ENCODE results near the gene LHFPL2.

LHFPL2 gene

DNA sequence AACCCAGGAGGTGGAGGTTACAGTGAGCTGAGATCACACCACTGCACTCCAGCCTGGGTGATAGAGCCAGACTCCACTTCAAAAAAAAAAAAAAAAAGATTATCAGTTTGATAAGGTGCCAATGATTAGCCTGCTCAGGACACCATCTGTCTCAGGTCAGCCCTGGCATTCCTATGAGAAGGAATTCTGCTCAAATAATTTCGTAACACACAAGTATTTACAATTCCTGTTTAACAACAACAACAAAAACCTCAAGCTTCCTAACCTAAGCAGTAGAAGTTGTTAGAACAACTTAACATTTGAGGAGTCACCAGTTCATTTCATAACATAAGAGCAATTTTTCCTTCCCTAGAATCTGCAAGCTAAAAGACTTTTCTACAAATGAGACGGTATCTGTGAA lies 85.0 kb downstream of the LHFPL2 start:
- no peak for DNase-seq

DNA sequence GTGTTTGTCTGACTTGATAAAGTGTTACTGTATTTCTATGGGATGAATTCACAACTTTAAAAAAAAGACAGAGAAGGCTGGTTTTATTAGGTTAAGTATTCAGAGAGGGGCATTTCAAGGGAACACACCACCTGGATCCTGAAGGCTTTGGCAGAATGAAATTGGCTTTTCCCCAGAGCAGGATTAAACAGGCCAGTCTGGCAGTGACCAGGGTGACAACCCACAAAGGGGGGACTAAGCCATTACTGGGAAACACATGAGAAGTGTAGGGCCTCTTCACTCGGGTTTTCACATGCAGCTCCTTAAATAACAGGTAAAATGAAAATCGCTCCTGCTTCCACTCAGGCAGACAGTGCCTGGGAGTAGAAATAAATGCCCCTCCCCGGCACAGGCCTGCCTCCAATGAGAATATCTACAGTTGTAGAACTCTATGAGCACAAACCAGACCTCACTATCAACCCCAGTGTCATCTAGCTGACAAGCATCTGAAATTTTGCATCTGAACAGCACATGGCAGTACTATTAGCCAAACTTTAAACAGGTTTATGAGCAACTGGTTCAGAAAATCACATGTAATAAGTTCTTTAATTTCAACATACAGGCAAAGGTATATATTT lies 85.8 kb downstream of the LHFPL2 start:
- no peak for DNase-seq

DNA sequence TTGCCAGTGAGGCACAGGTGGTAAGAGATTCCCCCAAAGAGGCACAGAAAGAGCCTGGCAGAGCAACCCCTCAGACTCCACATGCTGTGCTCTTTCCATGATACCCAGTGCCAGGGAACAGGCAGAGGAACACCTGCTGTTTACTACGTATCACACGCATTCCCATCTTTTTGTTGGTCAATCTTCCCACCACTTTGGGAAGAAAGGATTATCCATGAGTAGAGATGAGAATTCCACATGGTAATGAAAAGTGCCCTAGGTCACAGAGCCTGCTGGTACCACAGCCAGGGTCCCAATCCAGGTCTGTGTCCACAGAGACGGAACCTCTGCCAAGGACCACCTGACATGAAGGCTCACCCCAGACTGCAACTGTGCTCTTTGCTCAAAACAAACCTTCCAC lies 86.6 kb downstream of the LHFPL2 start:
- no peak for DNase-seq

DNA sequence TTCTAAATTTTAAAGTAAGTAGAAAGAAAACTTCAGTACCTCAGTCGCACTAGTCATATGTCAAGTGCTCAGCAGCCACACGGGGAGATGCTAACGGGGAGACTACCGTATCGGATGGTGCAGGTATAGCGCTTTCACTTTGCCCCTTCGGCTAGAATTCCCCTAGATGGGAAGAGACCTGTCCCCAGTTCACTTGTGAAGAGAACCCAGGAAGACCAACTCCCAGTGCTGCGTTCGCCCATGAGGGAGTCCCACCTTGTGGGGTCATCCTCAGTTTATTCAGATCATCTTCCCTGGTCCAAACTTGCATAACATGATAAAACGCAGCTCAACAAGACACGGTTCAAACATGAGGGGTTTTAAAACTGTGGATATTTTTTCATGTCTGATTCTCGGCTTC lies 87.3 kb downstream of the LHFPL2 start:
- DNase-seq, result no peak

DNA sequence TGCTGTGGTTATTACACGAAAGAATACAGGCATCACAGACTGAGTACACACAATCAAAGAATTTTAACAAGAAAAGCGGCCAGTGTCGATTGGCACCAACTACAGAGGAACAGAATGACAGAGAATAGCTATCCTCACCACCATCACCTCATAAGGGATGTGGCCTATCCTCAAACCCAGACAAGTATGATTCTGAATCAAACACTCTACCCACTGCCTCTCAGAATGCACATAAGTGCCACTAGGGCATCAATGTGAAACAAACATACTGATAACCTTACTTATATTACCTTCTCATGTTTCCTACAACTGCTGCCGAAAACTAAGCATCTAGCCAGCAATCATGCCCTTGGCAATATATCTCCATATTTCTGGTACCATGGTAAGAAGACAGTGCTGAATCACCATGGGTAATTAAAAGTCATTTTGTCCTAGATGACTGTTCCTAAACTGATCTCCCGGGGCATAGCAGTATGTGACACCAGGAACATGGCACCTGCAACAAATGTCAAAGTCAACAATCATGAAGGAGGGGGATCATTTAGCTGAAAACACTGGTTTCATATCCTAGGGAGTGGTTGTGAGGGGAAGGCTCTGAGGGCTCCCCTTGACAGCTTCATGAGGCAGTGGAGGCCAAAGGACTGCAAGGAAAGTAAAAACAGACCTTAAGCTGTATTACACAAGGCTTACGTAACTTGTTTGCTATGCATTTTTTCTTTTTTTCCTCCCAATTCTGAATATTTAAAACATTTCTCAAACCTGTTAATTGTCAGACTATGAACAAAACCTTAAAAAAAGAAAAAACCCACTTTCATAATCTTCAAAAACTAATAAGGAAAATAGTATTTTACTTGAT lies 88.3 kb downstream of the LHFPL2 start:
- no peak for DNase-seq

DNA sequence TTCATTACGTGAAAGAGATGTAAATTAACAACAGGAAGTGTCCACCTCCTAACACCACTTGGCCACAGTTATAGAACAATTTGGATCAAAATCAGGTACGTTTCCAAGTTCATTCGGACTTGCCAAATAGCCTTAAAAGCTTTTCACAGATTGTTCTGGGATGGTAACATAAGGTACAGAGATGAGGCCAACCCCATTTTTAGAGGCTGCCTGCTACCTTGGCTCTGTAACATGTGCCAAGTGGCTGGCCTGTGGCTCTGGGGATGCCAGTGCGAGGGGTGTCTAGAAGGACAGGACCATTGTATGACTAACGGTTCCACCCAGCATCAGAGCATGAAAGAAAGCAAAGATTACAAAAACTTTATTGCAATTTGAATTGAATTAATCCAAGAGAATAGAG lies 91.0 kb downstream of the LHFPL2 start:
- DNase-seq, result no peak

DNA sequence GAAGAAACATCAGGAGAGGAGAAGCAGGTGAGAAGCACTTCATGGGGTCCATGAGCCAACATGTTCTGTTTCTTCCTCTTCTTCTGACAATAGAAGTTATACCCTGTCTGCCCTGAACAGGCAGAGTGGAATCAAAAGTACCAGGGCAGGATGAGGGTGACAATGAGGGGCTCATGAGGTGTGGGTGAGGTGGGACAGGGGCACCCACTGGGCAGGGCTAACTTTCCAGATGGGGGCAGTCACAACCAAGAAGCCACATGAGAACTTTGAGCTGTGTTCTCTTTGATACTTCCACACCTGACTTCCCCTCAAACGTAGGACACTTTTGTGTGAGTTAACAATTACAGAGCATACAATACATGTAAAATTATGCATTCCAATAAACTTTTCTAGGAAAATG lies 92.7 kb downstream of the LHFPL2 start:
- no peak for DNase-seq

DNA sequence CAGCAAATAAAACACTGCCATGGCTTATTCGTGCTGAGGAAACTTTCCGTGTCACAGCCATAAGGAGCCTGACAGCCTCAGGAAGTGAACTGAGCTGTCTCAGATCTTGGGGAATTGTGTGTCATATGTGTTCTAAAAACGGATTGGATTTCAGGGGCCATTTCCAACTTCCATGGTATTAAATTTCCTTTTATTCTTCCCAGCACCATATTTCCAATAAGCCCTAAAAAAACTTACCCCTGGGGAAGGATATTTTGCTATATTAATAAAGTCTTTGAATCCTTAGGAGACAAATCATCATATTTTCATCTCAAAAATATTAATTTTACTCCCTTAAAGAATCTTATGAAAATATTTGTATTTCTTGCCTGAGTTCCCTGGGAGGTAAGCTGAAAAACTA lies 93.9 kb downstream of the LHFPL2 start:
- DNase-seq, result no peak

DNA sequence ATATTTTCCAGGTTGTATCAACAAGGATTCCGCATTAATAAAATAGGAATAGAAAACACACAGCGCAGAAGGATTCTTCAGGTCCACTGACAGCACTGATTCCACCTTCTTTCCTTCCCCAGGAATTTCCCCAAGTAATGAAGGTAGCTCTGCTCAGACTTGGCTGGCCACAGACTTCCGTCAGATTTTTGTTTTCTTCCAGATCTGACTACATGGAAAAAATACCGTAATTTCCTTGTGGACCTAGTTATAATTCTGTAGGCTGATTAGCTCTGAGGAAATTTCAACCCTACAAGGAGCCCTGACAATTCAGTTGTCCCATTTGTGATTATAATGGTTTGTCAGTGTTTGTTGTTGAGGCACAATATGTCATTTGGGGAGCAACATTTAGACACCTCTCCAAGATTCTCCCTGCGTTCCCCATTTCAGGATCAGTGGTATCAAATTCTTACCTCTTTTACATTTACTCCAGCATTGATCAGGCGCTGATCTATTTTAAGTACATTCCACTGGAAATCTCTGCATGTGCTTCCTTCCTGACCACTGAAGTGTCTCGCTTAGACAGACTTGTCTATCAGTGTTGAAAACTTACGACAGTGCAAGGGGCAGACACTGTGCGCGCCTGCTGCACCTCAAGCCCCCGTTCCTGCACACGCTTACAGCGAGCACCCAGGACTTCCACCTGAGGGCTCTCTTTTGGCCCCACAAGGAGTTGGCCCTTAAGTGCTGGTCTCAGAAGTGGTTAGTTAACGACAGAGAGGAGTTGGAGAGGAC lies 94.8 kb downstream of the LHFPL2 start:
- no peak for DNase-seq

DNA sequence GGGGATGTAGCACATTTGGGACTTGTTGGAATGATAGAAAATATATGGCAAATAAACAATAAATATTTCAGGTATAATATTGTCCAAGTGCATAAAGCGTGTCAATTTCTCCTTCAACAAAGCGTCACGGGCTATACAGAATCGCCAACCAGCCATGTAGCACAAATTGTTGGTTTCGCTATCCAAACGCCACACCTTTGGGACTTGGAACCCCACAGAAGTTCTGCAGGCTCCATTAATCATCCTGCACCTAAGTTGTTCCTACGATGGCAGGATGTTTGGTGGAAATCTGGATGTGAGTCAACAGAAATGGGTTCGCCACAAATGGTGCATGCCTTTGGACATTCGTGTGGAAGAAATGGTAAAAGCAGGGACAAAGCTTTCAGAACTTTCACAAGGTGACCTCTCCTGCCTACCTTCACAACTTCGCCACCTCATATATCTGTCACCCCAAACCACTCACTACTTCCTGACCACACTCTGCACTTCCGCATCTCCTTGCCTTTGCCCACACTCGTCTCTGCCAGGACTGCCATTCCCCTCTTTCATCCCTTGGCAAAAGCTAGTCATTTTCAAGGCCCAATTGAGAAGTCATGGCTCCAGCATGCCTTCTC lies 95.7 kb downstream of the LHFPL2 start:
- no peak for DNase-seq

DNA sequence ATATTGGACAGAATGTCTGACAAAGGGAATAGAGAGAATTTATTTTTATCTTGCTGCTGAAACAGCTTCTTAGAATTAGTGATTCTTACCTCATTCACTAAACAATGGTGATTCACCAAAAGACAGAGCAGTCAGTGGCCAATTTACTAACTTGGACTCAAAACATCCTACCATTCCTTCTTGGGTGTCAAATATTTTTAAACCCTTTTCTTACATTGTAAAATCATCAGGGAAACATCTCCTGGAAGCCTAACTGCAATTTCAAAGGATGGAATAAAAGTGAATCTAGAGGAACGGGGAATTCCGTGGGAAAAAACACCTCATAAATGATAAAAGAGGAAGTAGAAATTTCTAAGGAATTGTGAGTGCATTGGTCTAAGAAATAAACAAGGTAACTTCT lies 97.7 kb downstream of the LHFPL2 start:
- DNase-seq, result no peak

DNA sequence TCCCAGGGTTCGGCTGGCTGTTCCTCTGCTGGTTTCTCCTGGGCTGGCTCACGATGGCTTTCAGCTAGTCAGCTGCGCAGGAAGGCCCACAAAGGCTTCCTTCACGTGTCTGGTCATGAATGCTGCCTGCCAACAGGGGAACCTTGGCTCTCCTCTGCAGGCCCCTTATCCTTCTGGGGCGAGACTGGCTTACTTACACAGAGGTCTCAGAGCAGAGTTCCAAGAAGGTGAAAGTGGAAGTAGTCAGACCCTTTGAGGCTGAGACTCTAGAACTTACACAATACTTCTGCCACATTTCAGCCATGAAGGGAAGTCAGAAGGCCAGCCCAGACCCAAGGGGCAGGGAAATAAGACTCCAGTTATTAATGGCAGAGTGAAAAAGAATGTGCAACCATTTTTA lies 99.5 kb downstream of the LHFPL2 start:
- DNase-seq, result no peak

DNA sequence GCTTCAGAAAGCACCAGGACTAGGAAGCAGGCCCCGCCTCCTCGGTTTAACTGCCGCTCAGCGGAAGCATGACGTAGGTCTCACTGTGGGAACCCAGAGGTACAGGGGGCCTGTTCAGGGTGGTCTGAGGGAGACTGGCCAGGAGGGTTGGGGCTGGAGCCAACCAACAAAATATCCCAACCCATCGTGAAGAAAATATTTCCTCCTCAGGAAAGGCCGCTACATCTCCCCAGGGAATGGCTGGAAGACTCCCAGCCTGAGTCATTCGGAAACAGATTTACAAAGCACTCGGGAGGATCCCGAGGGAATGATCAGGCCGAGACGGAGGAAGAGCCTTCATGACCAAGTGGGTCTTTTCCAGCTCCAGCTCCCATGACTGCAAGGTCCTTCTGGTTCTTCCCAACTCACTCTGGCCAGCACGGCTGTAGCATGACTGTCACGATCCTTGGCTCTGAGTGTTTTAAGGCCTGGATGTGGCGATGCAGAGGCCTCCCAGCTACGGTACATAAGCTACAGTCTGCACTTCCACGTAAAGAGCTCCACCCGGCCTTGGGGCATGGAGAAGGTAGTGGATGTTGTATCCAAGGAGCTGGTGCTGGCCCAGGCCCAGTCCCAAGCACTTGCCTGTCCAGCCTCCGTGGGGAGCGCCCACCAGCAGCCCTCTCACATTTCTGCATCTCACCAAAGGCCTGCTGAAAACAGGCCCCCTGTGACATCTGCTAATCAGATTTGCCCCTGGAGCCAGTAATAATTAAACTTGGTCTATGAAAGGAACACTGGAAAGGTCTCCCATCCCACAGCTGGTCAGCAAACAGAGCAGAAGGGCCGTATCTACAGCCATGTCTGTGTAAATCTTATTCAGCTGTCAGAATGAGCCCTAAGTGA lies 100.6 kb downstream of the LHFPL2 start:
- no peak for DNase-seq

DNA sequence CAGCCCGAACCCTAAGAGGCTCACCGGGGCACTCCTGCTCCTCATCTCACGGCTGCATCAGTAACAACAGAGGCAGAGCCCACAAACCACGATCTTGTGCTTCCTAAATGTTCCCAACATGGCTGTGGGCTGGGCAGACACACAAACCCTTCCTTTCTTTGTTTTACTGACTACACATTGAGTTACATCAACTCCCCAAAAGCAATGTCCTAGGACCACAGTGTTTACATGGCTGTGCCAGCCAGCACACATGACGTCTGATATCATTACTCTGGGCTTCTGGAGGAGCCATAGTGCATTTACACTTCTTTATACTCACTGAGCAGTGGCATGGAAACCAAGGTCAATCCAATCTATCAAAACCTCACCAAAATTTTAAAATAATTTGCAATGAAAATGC lies 101.4 kb downstream of the LHFPL2 start:
- DNase-seq, result no peak

DNA sequence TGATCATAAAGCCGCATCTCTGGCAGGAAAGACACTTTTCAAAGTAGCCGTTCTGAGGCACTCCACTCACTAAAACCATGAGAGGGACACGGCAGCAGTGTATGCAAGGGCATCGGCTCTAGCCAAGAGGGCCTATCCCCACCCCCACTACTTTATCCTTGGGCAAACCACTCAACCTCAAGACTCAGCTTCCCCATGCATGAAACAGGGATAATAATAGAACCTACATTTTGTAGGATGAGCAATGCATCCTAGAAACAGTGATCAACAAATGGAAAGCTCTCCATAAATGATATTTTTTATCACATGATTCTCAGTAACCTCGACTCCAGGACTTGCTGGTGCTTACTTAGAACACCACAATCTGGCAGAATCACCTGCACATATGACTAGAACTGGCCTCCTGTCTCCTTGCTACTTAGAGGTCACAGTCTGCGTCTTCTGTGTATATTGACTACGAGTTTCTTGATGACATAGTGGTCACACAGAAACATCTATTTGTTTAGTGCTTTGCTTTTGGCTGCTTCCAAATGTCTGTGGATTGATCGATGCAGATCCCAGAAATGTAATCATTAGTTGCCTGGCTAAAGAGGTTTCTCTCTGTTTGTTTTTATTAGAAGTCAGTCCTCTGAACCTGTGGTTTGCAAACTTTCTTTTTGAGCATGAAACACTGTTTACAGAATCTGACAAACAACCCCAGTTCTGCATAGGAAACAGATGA lies 102.1 kb downstream of the LHFPL2 start:
- DNase-seq, result no peak

DNA sequence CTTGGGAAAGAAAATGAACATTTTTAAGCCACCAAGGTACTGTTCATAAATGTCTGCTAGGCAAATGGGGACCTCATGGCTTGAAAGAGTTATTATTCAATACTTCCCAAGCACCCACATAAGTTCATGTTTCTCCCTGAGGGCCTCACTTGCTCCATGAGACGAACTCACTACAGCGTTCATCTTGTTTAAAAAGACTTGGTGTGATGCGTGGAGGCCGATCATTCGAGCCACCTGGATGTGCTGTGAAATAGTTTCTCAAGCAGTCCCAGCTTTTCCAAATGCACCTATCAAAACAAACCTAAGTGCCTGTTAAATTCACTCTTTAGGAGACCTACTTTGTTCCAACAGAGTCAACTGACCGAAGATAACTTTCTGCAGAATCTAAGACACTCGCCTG lies 103.2 kb downstream of the LHFPL2 start:
- no peak for DNase-seq

DNA sequence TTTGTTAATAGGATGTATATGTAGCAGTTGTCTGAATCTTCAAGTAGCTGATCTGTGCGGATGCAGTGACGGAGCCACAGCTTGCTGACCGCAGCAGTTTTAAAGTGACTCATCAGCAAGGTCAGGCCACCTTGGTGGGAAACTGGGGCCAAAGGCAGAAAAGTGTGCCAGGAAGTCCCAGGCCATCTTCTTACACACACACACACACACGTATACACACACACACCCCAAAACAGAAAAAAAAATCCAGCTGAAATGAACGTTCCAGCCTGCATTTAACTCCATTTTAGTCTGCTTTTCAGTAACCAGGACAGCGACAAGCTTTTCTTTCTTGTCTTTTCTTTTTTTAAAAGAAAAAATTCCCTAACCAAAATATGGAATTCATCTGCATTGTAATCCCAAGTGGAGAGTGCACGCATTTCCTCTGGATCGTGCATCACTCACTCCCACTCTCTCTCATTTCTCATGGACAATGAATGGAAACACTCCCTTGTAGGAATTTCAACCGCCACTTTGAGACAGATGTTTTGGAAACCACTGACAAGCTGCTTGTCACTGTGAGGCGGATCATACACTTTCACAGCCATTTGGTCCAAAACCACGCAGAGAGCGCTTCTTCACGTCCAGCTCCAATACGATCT lies 103.9 kb downstream of the LHFPL2 start:
- no peak for DNase-seq

DNA sequence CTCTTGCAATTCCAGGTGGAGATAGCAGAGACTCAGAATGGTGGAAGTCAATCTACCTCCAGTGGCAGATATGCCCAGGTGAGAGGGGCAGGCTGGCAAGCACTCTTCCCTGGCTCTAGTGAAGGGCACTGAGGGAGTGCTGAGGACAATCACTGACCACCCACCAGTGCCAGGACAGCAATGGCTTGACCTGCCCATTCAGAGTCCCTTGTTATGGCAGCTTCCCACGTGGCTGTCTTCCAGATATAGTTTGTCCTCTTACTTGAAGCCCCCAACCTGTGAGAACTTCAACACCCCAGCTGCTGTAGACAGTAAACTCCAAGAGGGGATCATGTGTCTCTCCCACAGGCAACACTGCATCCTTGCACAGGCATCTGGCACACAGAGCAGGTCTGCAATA lies 104.7 kb downstream of the LHFPL2 start:
- no peak for DNase-seq

DNA sequence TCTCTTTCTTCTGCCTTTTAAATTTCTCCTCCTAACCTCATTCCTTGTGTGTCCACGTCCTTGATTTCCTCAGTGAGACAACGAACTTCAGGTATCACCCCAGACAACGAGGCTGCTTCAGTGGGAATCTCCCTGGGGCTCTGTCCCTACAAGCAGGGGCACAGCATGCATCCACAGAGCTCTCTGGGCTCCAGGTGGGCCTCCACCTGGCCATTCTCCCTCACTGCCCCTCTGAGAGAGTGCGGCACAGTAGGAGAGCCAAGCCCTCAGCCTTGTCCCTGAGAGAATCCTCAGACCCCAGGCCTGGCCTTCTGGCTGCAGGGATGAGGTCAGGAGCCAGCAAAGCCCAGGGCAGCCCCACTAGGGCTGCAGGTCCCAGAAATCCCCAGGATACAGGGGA lies 105.3 kb downstream of the LHFPL2 start:
- no peak for DNase-seq

DNA sequence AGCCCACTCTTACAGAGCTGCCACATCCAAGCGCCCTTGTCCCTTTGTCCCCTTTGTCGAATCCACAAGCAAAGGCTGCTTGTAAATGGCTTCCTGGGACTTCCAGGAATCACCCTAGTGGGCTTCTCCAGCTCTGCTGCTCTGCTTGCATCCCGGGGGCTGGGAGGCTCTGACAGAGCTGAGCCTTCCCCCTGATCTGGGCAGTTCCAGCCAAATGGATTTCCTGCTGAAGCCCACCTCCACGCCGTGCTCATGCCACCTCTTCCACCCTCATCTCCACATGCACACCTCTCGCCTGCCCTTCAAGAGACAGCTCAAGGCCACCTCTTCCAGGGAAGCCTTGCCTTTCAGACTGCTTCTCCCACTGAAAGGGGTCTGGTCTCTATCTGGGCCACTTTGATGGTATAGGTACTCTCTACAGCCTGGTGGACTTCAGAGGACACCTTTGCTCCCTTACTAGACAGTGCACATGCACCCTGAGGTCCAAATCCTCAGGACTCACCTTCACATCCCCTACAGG lies 106.2 kb downstream of the LHFPL2 start:
- no peak for DNase-seq

DNA sequence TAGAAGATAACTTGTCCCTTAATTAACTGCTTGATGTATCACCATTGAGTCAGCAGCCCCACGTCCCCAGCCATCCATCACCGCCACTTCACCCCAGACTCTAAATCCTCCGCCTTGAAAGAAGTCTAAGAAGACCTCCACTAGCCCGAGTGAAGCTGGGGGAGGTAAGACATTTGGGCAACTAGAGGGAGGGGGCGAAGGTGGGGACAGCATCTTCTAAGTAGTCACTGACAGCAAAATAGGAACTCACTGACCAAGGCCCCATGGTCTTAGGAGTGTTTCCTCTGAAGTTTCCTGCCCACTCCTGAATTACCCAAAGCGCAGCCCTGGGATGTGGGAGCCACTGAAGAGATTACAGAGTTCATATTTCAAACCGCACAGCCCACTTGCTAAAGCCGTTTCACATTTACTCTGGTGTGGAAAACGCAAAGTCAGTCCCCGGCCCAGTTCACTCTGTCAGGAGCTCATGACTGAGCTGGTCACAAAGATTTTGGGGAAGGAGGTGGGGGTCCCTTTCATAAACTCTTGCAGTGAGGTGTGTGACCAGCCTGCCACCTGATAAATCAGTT lies 107.4 kb downstream of the LHFPL2 start:
- no peak for DNase-seq
